CD4-positive, alpha-beta T cell treated with Interleukin-15 for 1 hour (primary cell): ENCODE results near the gene TBX1.

Experiments used
- DNase-seq: peaks from one replicate; pipeline ENCODE4 v3.0.0-alpha.2; 2020

Gene TBX1

GRCh38 chr22:19753996-19754700, 6.4 kb upstream of the TBX1 start:
- no peak for DNase-seq

GRCh38 chr22:19754701-19755144, 5.9 kb upstream of the TBX1 start:
- DNase-seq = no peak

- DNase-seq = no peak
These were observed 5.3 kb upstream of the TBX1 start for GRCh38 chr22:19755145-19755710.

DNA sequence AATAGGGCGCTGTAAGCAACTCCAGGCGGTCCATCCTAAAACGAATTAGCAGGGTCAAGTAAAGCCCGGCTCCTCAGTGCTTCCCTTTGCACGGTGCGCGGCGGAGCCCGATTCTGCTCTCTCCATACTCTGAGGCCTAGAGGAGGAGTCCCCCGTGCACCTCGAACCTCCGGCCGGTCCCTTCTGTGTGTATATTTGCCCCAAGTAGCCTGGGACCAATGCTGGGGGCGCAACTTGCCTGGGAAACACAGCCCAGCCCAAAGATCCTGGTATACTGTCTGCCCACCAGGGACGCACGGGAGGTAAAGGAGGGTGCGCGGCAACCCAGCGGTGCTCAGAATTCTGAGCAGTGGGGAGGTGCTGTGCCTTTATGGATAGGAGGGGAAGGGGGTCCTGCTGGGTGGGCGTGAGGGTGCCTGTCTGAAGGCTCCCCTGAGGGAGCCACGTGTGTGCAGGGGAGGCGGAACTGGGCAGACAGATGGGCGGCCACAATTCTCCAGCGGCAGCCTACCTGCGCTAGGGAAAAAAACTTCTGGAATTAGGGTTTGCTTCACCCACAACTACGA, 4.8 kb upstream of the TBX1 start:
- no peak for DNase-seq

GRCh38 chr22:19756288-19757128, 4.1 kb upstream of the TBX1 start:
- peak; percentile 67 for DNase-seq

- DNase-seq = no peak
These were observed 3.2 kb upstream of the TBX1 start for GRCh38 chr22:19757140-19757984.

GRCh38 chr22:19757985-19758895, 2.3 kb upstream of the TBX1 start:
- DNase-seq = no peak

DNA sequence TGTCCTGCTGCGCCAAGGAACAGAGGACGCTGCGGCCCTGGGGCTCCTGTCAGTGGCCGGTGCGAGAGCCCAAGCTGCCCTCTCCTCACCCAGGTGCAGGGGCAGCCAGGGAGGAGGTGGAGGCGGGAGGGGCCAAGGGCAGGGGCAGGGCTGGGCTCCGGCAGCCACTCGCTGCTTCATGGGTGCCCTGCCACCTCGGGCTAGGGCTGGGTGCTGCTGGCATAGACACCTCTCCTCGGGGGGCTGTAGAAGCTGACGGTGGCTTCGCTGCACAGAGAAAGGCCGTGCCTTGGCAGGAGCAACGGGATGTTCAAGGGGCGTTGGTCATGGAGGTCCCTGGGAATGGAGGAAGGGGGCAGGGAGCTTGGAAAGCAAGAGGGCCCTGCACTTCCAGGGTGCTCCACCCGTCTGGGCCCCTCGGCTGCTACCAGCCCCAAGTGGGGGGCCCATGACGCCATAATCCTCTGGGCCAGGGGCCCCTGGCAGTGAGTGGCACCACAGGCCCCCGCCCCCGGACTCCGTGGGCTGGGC, 1.6 kb upstream of the TBX1 start:
- no peak for DNase-seq

DNA sequence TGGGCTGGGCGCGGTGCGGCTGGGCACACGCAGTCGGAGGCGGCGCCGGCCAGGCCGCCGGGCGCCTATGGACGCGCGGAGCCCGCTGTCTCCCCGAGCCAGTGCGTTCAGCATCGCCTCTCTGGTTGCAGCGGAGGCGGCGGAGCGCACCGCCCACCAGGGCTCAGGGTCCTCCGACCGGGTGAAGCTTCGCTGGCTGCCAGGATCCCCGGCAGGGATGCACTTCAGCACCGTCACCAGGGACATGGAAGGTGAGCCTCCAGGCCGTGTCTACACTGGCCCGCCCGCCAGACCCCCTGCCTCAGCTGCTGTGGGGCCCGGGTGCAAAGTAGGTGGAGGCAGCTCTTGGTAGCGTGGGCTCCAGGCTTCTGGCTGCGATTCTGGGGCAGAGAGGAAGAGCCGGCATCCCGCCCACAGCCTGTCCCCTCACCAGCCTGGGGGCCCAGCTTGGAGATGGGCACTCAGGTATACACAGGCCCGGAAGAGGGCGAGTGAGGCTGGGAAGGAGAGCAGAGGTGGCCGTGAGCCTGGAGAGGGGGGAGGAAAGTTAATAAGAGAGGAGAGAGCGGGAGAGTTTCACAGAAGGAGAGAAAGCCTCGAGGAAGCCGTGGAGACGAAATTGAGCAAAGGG, 1.0 kb upstream of the TBX1 start:
- no peak for DNase-seq

GRCh38 chr22:19760951-19761724, 560 bp downstream of the TBX1 start:
- DNase-seq = no peak

- no peak for DNase-seq
These were observed 1.4 kb downstream of the TBX1 start for GRCh38 chr22:19761725-19762567.

DNA sequence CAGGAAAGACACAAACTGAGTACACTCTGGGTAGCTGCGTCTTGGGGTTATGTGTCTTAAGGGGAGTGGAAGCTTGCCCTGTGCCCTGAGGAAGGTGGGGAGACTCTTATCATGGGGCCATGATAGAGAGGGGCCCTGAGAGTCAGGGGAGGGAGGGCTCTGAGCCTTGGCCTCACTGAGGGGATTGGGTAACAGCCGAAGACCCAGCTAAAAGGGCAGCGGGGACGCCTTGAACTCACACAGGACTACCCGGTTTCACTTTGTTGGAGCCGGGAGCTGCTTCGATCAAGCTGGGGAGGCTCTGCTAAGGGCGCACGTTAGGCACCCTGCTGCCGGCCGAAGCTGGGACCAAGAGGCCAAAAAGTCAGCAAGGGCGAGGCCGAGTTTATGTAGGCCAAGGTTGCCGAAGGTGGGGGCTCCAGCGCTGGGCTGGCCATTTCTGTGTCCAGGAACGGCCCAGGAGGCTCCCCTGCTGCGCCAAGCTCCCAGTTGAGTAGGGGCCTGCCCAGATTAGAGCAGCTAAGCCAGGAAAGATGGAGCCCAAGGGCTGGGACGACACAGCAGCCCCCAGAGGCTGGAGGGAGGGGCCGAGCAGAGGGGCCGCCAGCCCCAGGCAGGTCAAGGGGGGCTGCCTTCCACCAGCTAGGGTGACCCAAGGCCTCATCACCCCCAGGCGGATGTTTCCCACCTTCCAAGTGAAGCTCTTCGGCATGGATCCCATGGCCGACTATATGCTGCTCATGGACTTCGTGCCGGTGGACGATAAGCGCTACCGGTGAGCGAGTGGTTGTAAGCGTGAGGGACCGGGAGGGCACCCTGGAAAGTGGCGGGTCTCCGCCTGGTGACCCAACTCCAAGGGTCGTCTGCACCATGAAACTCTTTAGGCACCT, 2.2 kb downstream of the TBX1 start:
- no peak for DNase-seq

GRCh38 chr22:19763458-19764298, 3.1 kb downstream of the TBX1 start:
- DNase-seq = no peak

GRCh38 chr22:19764299-19764593, 3.7 kb downstream of the TBX1 start:
- DNase-seq = no peak

- no peak for DNase-seq
These were observed 4.3 kb downstream of the TBX1 start for GRCh38 chr22:19764636-19765476.
